NCI-H526 treated with DMSO at 0.1 percent for 48 hours (cell line): ENCODE measurements around the gene SLC11A2.
"Not testable (repeated sequence)": the region's sequence is repeated elsewhere in the genome, so short reads cannot be mapped to it uniquely, and the experiment has no call there.

ENCODE experiments used
- DNase-seq: peaks from one replicate; lab custom pipeline; 2025; lab: John Stamatoyannopoulos, UW

The SLC11A2 gene

GRCh38 chr12:51025338-51025835 lies 797 bp downstream of the SLC11A2 start:
- DNase-seq = peak; percentile 43

- DNase-seq = no peak
These were observed 2.4 kb downstream of the SLC11A2 start for GRCh38 chr12:51023625-51024382.

- DNase-seq = no peak
These were observed 4.5 kb downstream of the SLC11A2 start for GRCh38 chr12:51021694-51022093.

GRCh38 chr12:51020448-51021182 lies 5.6 kb downstream of the SLC11A2 start:
- no peak for DNase-seq

- no peak for DNase-seq
These were observed 6.3 kb downstream of the SLC11A2 start for GRCh38 chr12:51019927-51020326.

GRCh38 chr12:51018956-51019355 lies 7.2 kb downstream of the SLC11A2 start:
- DNase-seq = no peak

- DNase-seq = no peak
These were observed 8.7 kb downstream of the SLC11A2 start for GRCh38 chr12:51017452-51017851.

GRCh38 chr12:51014467-51014866 lies 11.7 kb downstream of the SLC11A2 start:
- not testable (repeated sequence) for DNase-seq

GRCh38 chr12:51013441-51013840 lies 12.7 kb downstream of the SLC11A2 start:
- DNase-seq = no peak

GRCh38 chr12:51012570-51013236 lies 13.5 kb downstream of the SLC11A2 start:
- no peak for DNase-seq

- DNase-seq = no peak
These were observed 14.2 kb downstream of the SLC11A2 start for GRCh38 chr12:51011955-51012354.

GRCh38 chr12:51009056-51009440 lies 17.1 kb downstream of the SLC11A2 start:
- no peak for DNase-seq

- DNase-seq = no peak
These were observed 17.7 kb downstream of the SLC11A2 start for GRCh38 chr12:51008329-51009055.

GRCh38 chr12:51005671-51006070 lies 20.5 kb downstream of the SLC11A2 start:
- DNase-seq = no peak

GRCh38 chr12:51005030-51005429 lies 21.2 kb downstream of the SLC11A2 start:
- DNase-seq = no peak

- DNase-seq = no peak
These were observed 21.7 kb downstream of the SLC11A2 start for GRCh38 chr12:51004504-51004903.

GRCh38 chr12:51001799-51002198 lies 24.4 kb downstream of the SLC11A2 start:
- DNase-seq = no peak

- no peak for DNase-seq
These were observed 25.9 kb downstream of the SLC11A2 start for GRCh38 chr12:51000245-51000644.

GRCh38 chr12:50999093-50999492 lies 27.1 kb downstream of the SLC11A2 start:
- no peak for DNase-seq

- no peak for DNase-seq
These were observed 33.4 kb downstream of the SLC11A2 start for GRCh38 chr12:50992819-50993218.

GRCh38 chr12:50991291-50991690 lies 34.9 kb downstream of the SLC11A2 start:
- DNase-seq = no peak

- no peak for DNase-seq
These were observed 35.4 kb downstream of the SLC11A2 start for GRCh38 chr12:50990791-50991190.
